Muscle of back (tissue), 11 donors: Measurements from ENCODE around the gene TREH. TPM values are rescaled to one million over a fixed set of nuclear protein-coding genes. Genes with fewer than 3 reads are reported as not detected.
A peak's percentile ranks its signal among the peaks of the same experiment; 100 is the strongest.

Experiments used
- DNase-seq, 3 donors: peaks; one replicate each; pipeline versions ENCODE4 v3.0.0 to v3.0.0-alpha.2; 2013
- polyA plus RNA-seq, 10 donors: library from polyadenylated mRNA; unstranded; fragments of 120-200 nt; gene quantifications; one replicate each; pipeline ENCODE4 v1.2.1, GENCODE V29; 2013; ENCODE audit not compliant: insufficient read length in 10 of 10

The TREH gene
- polyA plus RNA-seq, 10 donors = 0.05 to 0.75 (median 0.27) TPM; not detected in 1

DNA sequence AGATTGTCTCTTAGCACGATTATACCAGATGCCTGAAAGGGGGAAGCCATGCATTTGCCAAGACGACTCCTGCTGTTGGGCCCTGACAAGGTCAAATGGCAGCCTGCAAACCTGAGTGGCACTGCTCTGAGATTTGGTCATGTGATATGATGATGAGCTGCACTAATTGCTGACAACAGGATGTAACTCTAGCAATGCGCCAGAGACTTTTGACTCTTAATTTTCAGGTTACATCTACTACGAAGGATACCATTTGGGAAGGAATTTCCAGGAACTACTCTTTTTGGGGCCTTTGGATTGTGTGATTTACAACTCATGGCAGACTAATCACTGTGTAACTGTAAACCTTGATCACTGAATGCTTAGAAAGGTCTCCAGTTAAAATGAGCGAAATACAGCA, 13.1 kb downstream of the TREH start:
- DNase-seq = no peak

DNA sequence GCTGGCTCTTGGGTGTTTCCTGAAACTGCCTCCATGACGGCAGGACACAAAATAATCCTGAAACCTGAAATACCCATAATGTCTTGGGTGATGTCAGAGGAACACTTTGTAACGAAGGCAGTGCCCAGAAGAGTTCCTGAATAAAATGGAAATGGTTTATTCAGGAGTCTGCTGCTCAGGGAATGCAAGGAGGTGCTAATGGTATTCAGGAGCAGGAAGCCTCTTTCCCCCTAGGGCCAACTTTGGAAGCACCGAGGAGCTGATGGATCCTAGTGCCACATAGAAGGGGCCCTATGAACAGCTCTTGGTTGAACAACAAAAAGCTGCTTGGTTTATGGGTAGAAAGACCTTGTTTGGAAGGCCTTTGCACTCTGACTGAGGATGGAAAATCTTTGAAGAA, 15.5 kb downstream of the TREH start:
- no peak for DNase-seq

DNA sequence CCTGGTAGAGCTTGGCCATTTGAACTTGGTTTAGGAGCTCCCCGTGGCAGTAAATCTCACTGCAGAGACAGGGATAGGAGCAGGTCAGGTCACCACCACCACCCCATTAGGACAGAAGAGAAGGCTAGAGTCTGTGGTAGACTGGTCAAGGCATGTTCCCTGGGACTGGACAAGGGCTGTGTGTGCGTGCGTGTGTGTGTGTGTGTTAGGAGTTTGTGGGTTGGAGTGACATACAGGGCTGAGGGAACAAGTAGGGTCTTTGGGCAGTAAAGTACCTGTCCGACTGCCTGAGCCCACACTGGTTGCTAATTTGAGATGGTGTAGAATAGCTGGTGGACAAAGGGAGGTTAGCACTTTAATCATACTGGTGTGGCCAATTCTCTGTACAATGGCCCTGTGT, 16.1 kb downstream of the TREH start:
- no peak for DNase-seq

DNA sequence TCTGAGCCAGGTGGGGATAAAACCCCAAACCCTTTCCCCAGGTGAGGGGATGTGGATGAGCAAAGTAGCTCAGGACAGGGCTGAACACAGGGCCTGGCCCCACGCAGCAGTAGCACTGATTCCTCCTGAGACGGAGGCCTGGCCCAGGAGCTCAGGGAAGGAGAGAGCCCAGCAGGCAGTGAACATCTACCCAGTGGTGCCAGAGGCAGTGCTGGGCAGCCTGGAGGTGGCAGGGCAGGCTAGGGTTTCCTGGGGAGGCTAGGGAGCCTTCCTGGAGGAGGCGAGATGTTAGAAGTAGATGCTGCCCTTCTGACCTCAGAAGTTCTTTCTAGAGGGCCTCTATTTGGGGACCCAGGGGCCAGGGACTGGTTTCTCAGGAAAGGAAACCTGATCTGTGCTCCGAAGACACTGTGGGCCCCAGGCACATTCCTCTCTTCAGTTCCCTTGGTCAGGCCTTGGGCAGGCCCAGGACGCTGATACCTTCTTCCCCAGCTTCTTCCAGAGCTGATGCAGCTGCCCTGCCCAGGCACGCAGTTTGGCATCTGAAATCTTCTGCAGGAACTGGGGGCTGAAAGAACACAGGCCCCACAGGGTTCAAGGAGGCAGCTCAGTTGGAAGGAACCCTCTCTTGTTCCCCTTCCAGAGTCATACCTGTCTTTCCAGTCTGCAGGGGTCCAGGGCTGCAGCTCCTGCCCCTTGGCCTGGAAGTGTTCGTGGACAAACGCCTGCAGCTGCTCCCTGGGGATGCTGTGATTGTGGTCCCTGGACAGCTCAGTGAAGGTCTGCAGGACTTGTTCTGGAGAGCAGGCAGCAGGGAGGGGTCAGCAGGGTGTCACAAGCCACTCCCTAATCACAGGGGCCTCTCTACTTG, 16.8 kb downstream of the TREH start:
- DNase-seq = no peak

GRCh38 chr11:118661425-118662301, 17.8 kb downstream of the TREH start:
- no peak for DNase-seq

- DNase-seq = no peak
These were observed 18.6 kb downstream of the TREH start for GRCh38 chr11:118660681-118661424.

DNA sequence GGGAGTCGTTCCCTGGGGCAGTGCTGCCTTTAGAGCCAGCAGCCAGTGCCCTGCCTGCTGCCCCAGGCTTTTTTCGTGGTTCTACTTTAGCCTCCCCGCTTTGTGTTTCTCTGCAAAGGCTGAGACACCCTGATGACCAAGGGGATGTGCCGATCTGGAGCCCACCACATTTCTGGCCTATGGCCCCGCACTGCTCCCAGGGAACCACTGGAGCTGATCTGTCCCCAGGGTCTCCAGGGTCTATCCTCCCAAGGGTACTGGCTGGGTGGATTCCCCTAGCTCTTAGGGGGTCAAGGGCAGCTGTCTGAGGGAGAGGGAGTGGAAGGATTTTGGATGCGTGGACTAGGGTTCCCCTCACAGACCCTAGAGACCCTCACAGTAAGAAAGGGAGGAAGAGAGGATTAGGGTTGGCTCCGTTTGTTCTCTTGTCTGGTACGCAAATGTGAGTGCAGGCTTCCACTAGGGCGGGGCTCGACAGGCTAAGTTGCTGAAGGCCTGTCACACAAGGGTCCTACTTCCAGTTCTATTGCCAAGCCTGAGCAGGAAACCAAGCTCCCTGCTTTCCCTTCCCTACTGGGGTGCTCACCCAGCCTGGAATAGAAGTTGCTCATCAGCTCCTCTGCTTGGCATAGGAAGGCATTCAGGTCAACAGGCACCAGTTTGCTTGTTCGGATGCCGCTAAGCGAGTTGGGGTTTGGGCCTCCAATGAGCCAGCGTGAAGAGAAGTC, 19.3 kb downstream of the TREH start:
- DNase-seq = peak in 1 of 3 donors; percentile 41

GRCh38 chr11:118659314-118659952, 20.0 kb downstream of the TREH start:
- peak; percentile 78 to 92 (median 84) for DNase-seq

DNA sequence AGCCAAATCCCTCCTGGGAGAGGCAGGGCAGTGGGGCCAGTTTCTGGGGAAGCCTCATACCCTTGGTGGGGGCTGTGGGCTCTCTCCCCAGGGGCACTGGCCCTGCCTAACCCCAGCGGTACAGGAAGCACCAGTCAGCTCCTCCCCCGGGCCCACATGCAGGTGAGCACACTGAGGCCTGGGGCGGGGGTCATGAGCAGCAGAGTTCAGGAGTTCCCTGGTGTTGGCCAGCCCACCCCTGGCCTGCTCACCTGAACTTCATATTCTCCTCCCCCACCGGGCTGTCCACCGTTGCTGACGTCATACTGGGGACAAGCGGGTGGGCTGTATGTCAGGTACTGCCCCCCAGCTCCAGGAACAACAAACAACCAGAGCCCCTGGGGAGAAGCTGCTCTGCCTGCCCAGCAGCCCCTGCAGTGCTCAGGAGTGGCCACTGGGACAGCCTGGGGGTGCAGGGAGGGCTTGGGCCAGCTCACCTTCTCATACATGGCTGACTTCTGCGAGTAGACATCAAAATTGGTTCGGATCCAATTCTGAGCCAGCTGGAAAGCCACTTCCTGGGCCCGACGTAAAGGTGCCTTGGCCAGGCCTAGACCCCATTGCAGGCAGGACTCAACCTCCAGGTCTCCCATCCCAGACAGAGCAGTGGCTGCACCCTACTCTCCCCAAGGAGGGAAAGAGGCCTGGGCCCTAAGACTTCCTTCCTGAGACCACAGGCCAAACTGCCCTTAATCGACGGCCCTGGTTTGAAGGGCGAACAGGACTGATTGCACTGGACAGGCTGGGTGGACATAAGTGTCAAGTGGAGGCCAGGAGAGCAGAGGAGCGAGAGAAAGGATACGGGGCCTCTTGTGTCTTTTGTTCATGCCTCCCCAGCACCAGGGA, 20.8 kb downstream of the TREH start:
- peak in 1 of 3 donors; percentile 53 for DNase-seq

- DNase-seq = no peak
These were observed 21.6 kb downstream of the TREH start for GRCh38 chr11:118657709-118658428.

DNA sequence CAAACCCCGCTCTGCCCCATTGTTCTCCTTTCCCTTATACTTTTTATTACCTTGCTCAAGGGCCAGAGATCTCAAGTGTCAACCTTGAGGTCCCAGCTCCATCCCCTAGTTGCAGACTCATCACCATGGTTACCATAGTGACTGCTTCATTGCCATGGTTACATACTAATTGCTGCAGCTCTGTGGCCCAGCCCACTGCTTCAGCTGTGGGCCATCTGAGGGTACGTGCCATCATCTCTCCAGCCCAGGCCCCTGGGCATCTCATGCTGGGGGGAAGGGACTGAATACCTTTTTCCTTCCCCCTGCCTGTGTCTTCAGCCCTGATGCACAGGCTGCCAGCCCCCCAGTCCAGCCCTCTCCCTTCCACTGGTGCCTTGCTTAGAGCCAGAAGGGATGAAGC, 22.2 kb downstream of the TREH start:
- DNase-seq = no peak

- no peak for DNase-seq
These were observed 22.8 kb downstream of the TREH start for GRCh38 chr11:118656563-118657165.

- DNase-seq = no peak
These were observed 23.8 kb downstream of the TREH start for GRCh38 chr11:118655486-118656190.

DNA sequence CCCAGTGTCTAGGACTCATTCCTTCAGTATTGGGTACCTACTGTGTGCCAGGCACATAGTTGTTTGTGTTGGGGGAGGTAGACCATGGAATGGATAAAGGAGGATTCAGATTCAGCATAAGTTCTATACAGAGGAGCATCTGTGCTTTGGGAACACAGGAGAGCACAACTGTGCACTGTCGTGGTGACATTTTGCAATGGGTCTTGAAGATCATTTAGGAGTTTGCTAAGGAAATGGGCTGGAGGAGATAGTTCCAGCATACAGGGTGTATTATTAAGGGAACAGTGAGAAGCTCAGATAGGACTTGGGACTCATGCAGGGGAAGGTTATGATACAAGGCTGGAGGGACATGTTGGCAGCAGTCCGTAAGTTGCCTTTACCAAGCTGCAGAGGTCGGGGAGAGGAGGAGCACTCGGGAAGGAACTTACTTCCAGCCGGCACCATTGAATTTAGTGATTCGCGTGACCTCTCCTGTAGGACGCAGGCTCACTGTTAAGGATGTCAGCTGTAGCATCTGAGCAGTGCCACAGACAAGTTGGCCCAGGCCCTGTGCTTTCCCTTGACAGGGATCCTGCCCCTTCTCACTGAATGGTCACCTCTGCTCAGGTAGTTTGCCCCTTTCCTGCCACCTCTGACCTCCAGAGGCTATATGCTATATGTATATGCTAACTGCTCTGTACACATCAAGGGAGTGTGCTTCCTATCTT, 25.6 kb downstream of the TREH start:
- no peak for DNase-seq

GRCh38 chr11:118652681-118653181, 26.7 kb downstream of the TREH start:
- no peak for DNase-seq

GRCh38 chr11:118651820-118652219, 27.6 kb downstream of the TREH start:
- no peak for DNase-seq

- no peak for DNase-seq
These were observed 29.1 kb downstream of the TREH start for GRCh38 chr11:118650366-118650765.
